Stimulated activated CD4-positive, alpha-beta T cell treated with anti-CD3 and anti-CD28 coated beads, Interleukin-12 subunit alpha, Interleukin-12 subunit beta, amount 100 ng/mL, for 24 hours (primary cell): ENCODE measurements around the gene FOLH1.
"Not testable (repeated sequence)": the region's sequence is repeated elsewhere in the genome, so short reads cannot be mapped to it uniquely, and the experiment has no call there.

Experiments
- DNase-seq, 2 experiments: peaks; one replicate each; pipeline ENCODE4 v3.0.0-alpha.2; 2020; ENCODE audit warnings: low read depth in 2 of 2

FOLH1 gene

DNA sequence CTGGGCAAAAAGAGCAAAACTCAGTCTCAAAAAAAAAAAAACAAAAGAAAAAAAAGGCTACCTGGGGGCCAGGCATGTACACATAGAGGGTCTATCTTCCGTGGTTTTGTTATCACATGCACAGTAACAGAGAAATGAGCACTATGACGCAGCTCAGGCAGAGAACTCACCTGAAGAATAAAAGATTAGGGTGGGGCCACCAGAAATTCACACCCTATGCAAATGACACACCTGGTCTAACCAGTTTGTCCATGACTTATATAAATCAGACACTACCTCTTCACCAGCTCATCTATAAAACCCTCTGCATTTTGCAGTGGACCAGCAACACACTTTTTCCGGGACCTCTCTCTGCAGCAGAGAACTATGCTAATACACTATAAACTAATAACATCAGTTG, 30.5 kb downstream of the FOLH1 start:
- DNase-seq, result not testable (repeated sequence)

DNA sequence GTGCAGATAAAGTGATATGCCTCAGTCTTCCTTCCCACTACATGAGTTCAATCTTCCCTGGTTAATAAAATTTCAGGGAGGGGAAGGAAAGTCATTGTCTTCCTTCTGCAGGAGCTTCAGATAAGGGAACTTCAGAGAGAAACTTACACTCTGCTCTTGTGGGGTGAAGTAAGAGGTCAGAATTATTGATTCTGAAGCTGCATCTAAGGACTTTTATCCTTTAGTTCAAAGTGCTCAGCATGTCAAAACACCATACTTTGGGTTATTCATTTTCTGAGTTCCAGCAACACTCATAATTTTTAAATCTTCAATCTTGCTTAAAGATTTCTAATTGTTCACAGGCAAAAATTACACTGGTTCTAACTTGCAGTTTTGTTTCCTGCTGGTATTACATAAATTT, 33.0 kb downstream of the FOLH1 start:
- not testable (repeated sequence) for DNase-seq

GRCh38 chr11:49174691-49175366, 33.6 kb downstream of the FOLH1 start:
- not testable (repeated sequence) for DNase-seq

- not testable (repeated sequence) for DNase-seq
These were observed 36.8 kb downstream of the FOLH1 start for GRCh38 chr11:49171613-49172012.

GRCh38 chr11:49169579-49169978, 38.8 kb downstream of the FOLH1 start:
- not testable (repeated sequence) for DNase-seq

GRCh38 chr11:49168992-49169391, 39.4 kb downstream of the FOLH1 start:
- not testable (repeated sequence) for DNase-seq

- DNase-seq, result no peak
These were observed 57.2 kb downstream of the FOLH1 start for GRCh38 chr11:49151211-49151610.

DNA sequence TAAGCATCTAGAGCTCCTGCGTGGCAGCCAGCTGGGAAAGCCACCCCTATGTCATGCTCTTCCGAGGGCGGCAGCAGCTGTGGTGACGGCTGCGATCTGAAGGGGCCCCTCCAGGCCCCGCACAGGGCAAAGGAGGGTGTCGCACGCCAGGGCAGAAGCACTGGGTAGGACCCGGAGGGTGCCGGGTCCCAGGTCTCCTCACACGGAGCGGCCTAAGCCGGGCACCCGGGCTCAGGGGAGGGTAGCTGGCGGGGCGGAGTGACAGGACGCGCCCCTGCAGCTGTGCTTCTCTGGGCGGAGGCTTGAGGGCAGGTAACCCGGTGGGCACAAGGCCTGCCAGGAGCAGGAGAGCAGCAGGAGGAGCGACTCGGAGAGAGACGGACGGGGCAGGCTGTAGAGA, 106.0 kb downstream of the FOLH1 start:
- DNase-seq, result not testable (repeated sequence)
